DND-41 (cell line): ENCODE measurements around the gene PGM2L1.

ENCODE experiments used
- CTCF ChIP-seq: IDR thresholded peaks from 2 replicates; pipeline ENCODE4 v1.5.1; 2012; ENCODE audit warnings: borderline replicate concordance, low read length, moderate library complexity, mild to moderate bottlenecking; ENCODE audit not compliant: poor library complexity, severe bottlenecking; ENCODE audit errors: extremely low read depth
- EZH2 ChIP-seq: IDR thresholded peaks from 3 replicates; pipeline ENCODE4 v1.6.1; 2012; ENCODE audit warnings: borderline replicate concordance, low read depth, mild to moderate bottlenecking, moderate library complexity, low read length, inconsistent platforms; ENCODE audit not compliant: severe bottlenecking

- TF ChIP-seq CTCF: no peak
- TF ChIP-seq EZH2: no peak
Observed at GRCh38 chr11:74444173-74444826, 46.1 kb upstream of the PGM2L1 start.
